AG09309 (cell line): Measurements from ENCODE around the gene NFASC.

Source experiments
- DNase-seq: peaks from one replicate; pipeline ENCODE4 v3.0.0-alpha.2; 2010; ENCODE audit warnings: low read depth
- H3K4me3 ChIP-seq: 2 replicates; pipeline ENCODE4 v1.5.1; 2011; ENCODE audit warnings: mild to moderate bottlenecking, low read depth, low read length, moderate library complexity; ENCODE audit not compliant: control insufficient read depth
- TF ChIP-seq, protein P1 (sequence below): IDR thresholded peaks from 2 replicates; pipeline ENCODE4 v1.5.1; 2011; ENCODE audit warnings: mild to moderate bottlenecking, low read depth, low read length, inconsistent platforms; ENCODE audit not compliant: insufficient read depth, control insufficient read depth; ENCODE audit errors: missing control alignments

NFASC gene

DNA sequence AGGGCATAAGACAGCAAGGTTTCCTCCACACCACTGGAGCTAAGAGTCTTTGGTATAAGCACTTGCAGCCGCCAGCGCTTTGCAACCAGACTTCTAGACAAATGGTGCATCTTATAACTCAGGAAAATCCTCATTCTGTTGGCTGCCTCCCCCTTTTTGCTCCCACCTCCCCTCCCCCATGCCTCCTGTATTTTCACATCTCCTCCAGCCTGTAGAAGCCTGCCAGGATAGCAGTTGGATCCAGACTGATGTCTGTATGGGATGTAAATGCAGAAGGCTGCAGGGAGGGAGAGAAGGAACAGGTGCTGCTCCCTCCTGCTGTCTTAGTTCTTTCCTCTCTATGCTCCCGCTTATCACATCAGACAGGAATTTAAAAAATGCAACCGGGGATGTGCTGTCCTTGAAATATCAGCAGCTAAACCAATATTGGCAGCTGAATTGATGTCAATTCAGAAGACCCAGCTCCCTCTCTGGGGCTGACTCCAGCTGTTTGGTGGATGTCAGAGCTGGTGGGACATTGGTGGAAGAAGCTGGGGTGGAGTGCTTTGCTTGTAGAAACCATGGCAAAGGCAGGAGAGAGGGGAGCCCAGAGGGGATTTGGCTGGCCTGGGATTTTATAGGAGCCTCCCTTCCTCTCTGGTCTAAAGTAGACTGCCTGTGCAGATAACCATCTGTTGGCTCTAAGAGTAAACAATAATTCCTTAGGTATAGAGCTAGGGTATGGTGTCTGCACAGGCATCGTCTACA is 53.5 kb downstream of the NFASC start:
- TF ChIP-seq, protein P1, sequence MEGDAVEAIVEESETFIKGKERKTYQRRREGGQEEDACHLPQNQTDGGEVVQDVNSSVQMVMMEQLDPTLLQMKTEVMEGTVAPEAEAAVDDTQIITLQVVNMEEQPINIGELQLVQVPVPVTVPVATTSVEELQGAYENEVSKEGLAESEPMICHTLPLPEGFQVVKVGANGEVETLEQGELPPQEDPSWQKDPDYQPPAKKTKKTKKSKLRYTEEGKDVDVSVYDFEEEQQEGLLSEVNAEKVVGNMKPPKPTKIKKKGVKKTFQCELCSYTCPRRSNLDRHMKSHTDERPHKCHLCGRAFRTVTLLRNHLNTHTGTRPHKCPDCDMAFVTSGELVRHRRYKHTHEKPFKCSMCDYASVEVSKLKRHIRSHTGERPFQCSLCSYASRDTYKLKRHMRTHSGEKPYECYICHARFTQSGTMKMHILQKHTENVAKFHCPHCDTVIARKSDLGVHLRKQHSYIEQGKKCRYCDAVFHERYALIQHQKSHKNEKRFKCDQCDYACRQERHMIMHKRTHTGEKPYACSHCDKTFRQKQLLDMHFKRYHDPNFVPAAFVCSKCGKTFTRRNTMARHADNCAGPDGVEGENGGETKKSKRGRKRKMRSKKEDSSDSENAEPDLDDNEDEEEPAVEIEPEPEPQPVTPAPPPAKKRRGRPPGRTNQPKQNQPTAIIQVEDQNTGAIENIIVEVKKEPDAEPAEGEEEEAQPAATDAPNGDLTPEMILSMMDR = no peak
- DNase-seq = no peak

DNA sequence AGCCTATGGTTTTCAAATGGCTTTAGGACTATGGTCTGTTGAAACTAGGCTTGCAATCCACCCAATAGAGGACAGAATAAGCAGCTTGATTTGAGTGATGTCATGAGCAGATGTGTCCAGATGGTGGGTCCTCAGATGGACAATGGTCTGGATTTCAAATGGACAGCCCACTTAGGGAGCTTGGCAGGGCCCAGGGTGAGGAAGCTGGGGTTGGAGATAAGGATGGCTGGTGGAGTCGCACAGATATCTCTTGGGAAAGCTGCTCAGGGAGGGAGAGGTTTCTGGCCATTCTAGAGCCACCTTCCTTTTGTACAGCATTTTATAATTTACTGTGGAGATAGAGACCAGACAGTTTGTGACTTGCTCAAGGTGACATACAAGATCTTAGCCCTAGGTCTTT is 55.0 kb downstream of the NFASC start:
- no peak overlapping the region for H3K4me3 ChIP-seq
- TF ChIP-seq, protein P1 = no peak
- no peak for DNase-seq

More for the DNA sequence above, 53.5 kb downstream of the NFASC start:
- H3K4me3 ChIP-seq = no peak overlapping the region

DNA sequence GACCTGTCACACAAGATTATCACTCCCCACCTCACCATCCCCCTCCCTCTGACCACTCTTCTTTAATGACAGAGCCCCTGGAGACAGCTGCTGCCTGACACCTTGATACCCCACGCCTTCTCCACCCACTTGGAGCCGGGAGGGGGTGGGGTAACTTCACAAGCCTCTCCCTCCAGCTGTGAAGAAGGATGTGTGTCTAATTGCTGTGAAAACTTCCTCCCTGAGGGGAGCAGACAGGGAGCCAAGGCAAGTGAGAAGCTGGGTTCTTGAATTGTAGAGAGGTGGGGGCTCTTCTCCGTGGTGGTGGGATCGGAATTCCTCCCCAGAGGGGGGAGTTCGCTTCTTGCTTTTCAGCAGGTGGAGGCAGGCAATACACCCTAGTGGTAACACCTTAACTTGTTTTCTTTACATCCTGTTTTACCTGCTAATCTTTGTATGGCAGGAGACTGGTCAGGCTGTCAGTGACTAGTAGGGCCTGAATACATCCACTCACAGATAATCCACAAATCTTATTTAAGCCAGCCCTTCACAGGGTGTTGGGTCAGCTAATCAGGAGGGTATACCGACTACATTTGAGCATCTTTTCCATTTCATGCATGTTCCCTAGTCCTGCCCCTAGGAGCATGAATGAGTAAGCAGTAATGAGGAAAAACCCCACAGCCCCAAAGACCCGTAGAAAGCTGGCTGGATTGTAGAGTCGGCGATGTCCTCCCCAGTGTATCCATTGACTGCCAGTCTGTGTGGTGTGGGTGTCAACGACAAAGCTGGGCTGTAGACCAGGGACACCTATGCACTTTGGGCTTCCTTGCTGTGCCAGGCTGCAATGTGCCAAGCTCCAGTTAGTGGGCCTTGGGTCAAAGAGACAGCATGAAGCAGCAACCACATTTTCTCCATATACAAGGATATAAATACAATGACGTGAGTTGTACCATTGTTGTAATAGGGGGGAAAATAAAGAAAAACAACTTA is 57.3 kb downstream of the NFASC start:
- TF ChIP-seq, protein P1 = no peak
- H3K4me3 ChIP-seq = no peak overlapping the region
- no peak for DNase-seq

DNA sequence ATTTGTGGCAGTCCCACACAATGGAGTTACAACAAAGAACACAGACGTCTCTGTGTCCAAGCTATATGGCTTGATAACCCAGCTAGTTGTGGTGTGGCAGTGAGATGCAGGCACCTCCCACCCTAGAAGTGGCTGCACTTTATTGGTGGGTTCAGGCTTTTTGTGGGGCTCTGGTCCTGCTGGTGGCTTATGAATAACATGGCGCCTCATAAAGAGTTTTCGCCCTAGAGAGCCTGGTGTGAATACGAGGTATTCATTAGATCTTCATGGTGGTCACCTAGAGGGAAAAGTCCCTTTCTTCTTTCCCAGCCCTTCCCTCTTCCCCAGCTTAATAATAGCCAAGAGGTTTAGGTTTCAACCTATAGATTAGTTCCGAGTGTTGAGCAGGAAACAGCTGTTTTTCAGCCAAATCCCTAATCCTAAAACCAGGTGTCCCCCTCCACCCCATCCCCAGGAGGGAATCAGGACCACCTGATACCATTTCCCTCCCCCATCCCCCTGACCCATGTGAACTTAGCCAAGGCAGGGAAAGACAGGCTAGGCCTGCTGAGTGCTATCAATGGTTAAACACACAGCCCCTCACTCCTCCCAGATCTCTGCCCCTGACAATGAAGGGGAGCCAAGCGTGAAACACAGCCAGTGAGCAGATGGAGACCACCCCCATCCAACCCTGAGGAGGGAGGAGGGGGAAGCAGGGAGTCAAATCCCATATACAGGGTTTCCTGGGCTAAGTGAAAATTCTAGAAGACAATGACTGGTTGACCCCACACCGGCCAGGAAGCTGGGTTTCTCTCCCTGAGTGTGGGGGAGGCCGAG is 58.2 kb downstream of the NFASC start:
- TF ChIP-seq, protein P1 = no peak
- H3K4me3 ChIP-seq = no peak overlapping the region
- no peak for DNase-seq

DNA sequence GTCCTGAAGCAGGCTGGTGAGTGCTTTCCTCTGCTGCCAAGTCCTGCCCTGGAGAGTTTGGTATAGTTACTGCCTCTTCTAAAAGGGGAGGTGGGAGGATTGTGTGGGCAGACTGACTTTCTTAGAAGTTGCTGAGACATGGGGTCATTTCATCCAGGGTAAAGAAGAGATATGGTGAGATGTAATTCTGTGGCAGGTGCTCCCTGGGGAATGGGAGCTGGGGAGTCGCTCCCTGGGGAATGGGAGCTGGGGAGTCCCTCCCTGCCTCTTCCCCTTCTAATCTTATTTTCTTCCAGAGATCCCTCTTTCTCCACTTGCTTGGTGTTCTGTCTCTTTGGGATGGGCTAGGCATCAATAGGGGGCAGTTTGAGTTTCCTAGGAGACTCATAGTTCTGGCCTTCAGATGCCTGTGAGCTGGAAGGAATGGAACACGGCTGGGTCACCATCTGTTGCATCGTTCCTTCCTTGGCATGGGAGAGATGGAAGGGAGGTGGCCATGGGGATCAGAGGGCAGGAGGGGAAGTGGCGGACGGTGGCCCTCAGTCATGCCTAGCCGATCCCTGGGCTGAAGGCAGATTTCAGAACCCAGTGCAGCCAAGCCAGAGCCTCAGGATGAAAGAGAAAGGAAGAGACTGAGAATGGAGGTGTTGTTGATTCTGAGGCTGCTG is 59.0 kb downstream of the NFASC start:
- no peak for DNase-seq
- TF ChIP-seq, protein P1 = no peak
- no peak overlapping the region for H3K4me3 ChIP-seq

DNA sequence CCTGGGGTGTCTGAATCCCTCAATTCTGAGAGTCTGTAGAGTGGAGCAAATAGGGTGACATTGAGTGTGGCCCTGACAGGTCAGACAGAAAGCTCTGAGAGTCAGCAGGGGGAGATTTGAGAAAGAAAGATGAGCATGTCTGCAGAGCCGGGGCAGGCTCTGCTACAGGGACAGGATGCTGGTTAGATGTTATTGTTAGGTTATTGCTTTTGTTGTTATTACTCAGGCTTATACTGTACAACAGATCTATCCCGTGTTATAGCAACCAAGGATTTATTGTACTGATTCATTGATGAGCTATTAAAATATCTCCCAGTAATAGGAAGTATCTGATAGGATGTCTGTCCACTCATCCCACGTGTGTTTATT is 59.5 kb downstream of the NFASC start:
- no peak overlapping the region for H3K4me3 ChIP-seq
- TF ChIP-seq, protein P1 = no peak
- no peak for DNase-seq
